ENCODE results near the gene CEACAM1. TPM values are rescaled to one million over a fixed set of nuclear protein-coding genes. Genes with fewer than 3 reads are reported as not detected.

Gene CEACAM1
- total and polyA plus RNA-seq, 2 of the 13 experiments (the other 11 are each of a cell fraction or from before 2014, with no cell fraction given), result 13.5 to 332 TPM

DNA sequence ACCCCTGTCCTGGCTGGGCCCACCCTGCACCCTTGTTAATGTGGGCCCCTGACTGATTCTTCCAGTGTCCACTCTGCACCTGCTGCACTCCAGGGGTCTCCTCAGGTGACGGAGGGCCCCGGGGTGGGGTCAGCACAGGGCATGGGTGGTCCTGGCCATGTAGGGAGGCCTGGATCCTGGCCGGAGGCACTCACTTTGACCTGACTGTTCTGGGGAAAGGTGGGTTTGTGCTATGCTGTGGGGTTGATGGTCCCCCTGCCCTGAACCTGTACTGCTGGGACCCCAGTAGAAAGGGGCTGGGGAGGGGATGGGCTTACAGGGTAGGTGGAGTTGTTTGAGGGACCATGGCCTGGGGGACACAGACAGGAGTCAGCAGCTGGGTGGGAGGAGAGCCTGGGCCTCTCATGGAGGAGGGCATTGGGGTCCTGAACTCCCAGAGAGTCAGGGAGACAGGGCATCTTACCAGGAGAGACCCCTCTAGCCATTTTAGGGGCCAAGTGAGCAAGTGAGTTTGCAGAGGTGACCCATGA is 25.8 kb upstream of the CEACAM1 start:
- Histone ChIP-seq H3K9me3 (ENCODE audit: low read length) (peaks cover 9% of the 10 kb centered on the region; the same call in 1 of the 2 replicates), H3K36me3 (replicated peaks in 1 of 2; ENCODE audit: control insufficient read depth in 1 of 2, insufficient read depth in 2 of 2, low read length in 2 of 2) (no peaks in the 10 kb centered on the region), H3K9ac (ENCODE audit: insufficient read depth, low read depth, low read length) (no peak overlapping the region), H3K4me1 (ENCODE audit: insufficient read depth, low read length) (peaks cover 77% of the 10 kb centered on the region), H2AFZ (ENCODE audit: low read length) (no peak overlapping the region), H3K27ac (ENCODE audit: extremely low read length, insufficient read depth, low read length) (no peak overlapping the region), H4K20me1 (ENCODE audit: insufficient read depth, low read length) (no peaks in the 10 kb centered on the region), H3K4me3 (replicated peaks in 1 of 3; ENCODE audit: insufficient read depth in 1 of 3, low read depth in 2 of 3, low read length in 3 of 3) (no peak overlapping the region), H3K79me2 (ENCODE audit: insufficient read depth, low read length) (no peaks in the 10 kb centered on the region), H3K27me3 (ENCODE audit: control insufficient read depth in 1 of 2, insufficient read depth in 2 of 2, low read length in 2 of 2) (peaks cover 0 to 7% of the 10 kb centered on the region in 2 experiments; a peak in 1 of 5 replicates), H3K4me2 (ENCODE audit: low read depth, low read length) (0 out of 2 replicates have a peak overlapping the region, but pooled peaks have one; percentile 50)
- intact Hi-C loops (cut with micrococcal nuclease; ENCODE audit: unreplicated experiment) (no loop called here), in situ Hi-C loops (cut with HindIII; ENCODE audit: extremely low pct_ligation_motif_present, low pct_unique_long_range_greater_than_20kb) (no loop called here)
- ChIA-PET POLR2A (no interaction called here), CTCF (ENCODE audit: low intra/inter-chr PET ratio, low total read pairs) (no interaction called here)
- no peak for DNase-seq (ENCODE audit: low spot score)
- ATAC-seq, result no peak; the same call in 2 of the 3 replicates
- no peak for FAIRE-seq
- BruUV-seq (replicated peaks), result no TSS peak
- TF ChIP-seq ZNF841 (CRISPR knock-in tag; IDR thresholded peaks at IDR 0.05; ENCODE audit: borderline replicate concordance), result no peak
- TF ChIP-seq, protein P1, sequence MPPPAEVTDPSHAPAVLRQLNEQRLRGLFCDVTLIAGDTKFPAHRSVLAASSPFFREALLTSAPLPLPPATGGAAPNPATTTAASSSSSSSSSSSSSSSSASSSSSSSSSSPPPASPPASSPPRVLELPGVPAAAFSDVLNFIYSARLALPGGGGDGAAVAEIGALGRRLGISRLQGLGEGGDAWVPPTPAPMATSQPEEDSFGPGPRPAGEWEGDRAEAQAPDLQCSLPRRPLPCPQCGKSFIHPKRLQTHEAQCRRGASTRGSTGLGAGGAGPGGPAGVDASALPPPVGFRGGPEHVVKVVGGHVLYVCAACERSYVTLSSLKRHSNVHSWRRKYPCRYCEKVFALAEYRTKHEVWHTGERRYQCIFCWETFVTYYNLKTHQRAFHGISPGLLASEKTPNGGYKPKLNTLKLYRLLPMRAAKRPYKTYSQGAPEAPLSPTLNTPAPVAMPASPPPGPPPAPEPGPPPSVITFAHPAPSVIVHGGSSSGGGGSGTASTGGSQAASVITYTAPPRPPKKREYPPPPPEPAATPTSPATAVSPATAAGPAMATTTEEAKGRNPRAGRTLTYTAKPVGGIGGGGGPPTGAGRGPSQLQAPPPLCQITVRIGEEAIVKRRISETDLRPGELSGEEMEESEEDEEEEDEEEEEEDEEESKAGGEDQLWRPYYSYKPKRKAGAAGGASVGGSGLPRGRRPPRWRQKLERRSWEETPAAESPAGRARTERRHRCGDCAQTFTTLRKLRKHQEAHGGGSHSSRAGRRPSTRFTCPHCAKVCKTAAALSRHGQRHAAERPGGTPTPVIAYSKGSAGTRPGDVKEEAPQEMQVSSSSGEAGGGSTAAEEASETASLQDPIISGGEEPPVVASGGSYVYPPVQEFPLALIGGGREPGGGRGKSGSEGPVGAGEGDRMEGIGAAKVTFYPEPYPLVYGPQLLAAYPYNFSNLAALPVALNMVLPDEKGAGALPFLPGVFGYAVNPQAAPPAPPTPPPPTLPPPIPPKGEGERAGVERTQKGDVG (CRISPR knock-in tag; IDR thresholded peaks at IDR 0.05; ENCODE audit: borderline replicate concordance), result no peak
- TF ChIP-seq ZNF501 (CRISPR knock-in tag; IDR thresholded peaks at IDR 0.05), result no peak
- 0 out of 2 replicates have a peak, but pooled peaks have one; percentile 17 for TF ChIP-seq ZNF768 (CRISPR knock-in tag; IDR thresholded peaks at IDR 0.05)
- 20% methylated on average over 3 of the region's 3 CpGs for WGBS (ENCODE audit: low lambda C conversion rate)

Data from HepG2 (cell line).